H54 (cell line): ENCODE measurements around the gene RGS2.

Experiments
- DNase-seq: peaks from one replicate; pipeline ENCODE4 v3.0.0; 2011; ENCODE audit warnings: low spot score, mixed read lengths; ENCODE audit not compliant: insufficient read length
- FAIRE-seq: peaks from 3 replicates; lab custom pipeline; 2011; peaks lifted over from hg19 to GRCh38; lab: Jason Lieb, UNC
- POLR2A ChIP-seq: IDR thresholded peaks from 2 replicates; pipeline ENCODE4 v1.6.1; 2011; ENCODE audit warnings: low read depth, mild to moderate bottlenecking, low read length

The RGS2 gene, protein sequence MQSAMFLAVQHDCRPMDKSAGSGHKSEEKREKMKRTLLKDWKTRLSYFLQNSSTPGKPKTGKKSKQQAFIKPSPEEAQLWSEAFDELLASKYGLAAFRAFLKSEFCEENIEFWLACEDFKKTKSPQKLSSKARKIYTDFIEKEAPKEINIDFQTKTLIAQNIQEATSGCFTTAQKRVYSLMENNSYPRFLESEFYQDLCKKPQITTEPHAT

DNA sequence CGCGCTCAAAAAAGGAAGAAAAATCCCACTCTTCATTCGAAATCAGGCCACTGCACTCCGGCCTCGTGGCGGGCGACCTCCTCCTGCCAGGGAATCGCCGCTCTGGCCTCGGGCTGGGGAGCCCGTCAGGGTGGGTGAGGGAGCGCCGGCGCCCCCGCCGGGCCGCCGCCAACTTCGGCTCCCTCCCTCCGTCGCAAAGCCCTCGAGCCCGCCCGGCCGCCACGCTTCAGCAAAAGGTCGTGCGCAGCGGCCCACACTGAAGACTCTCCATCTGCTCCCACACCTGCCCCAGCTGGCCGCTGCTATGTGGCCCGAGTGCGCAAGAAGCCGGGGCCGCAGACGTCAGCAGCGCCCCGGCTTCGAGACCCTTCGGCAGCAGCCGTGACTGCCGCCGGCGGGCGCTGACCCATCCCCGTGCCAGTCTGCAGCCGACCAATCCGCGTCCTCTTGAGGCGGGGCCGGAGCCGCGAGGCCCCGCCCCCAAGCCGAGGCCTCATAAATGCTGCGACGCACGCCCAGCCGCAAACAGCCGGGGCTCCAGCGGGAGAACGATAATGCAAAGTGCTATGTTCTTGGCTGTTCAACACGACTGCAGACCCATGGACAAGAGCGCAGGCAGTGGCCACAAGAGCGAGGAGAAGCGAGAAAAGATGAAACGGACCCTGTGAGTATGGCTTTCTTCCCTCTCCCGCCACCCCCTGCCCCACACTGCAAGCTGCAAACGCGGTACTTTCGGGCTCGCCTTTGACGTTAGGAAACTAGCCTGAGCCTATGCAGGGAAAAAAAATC is at the start of gene RGS2:
RGS2 (plus strand) TSS at position 522 of the 789 bp plus-strand sequence; CDS start at position 555, 33 bp downstream.
- peak; percentile 71 for FAIRE-seq
- peak; percentile 81 for DNase-seq
- peak; percentile 98 for TF ChIP-seq POLR2A

DNA sequence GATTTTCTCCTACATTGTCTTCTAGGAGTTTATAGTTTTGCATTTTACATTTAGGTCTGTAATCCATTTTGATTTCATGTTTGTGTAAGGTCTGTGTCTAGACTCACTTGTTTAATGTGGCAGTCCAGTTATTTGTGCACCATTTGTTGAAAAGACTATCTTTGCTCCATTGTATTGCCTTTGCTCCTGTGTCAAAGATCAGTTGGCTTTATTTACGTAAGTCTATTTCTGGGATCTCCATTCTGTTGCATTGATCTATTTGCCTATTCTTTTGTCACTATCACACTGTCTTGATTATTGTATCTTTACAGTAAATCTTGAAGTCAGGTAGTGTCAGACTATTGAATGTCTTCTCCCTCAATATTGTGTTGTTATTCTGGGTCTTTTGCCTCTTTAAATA is 49.7 kb upstream of the RGS2 start:
- no peak for TF ChIP-seq POLR2A
- no peak for DNase-seq
- FAIRE-seq = peak; percentile 41

DNA sequence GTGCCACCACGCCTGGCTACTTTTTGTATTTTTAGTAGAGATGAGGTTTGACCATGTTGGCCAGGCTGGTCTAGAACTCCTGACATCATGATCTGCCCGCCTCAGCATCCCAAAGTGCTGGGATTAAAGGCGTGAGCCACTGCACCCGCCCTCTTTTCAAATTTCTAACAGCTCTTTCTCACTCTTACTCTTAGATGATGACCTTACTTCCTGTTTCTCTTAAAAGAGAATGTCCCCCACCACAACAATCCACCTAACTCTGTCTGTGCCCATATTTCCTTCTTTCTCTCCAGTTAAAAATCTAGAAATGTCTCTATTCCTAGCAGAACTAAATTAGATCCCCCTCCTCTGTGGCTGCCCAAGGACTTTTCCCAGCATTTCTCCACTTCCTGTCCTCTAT is 46.6 kb upstream of the RGS2 start:
- DNase-seq = no peak
- TF ChIP-seq POLR2A = no peak
- FAIRE-seq = no peak

- FAIRE-seq (no peak), DNase-seq (no peak)
- TF ChIP-seq POLR2A = no peak
Measured at GRCh38 chr1:192763243-192763642, 45.6 kb upstream of the RGS2 start.

- DNase-seq (no peak), FAIRE-seq (no peak)
- no peak for TF ChIP-seq POLR2A
Measured at GRCh38 chr1:192763756-192764155, 45.1 kb upstream of the RGS2 start.

GRCh38 chr1:192764675-192765074 is 44.2 kb upstream of the RGS2 start:
- DNase-seq (no peak), FAIRE-seq (no peak)
- TF ChIP-seq POLR2A = no peak

DNA sequence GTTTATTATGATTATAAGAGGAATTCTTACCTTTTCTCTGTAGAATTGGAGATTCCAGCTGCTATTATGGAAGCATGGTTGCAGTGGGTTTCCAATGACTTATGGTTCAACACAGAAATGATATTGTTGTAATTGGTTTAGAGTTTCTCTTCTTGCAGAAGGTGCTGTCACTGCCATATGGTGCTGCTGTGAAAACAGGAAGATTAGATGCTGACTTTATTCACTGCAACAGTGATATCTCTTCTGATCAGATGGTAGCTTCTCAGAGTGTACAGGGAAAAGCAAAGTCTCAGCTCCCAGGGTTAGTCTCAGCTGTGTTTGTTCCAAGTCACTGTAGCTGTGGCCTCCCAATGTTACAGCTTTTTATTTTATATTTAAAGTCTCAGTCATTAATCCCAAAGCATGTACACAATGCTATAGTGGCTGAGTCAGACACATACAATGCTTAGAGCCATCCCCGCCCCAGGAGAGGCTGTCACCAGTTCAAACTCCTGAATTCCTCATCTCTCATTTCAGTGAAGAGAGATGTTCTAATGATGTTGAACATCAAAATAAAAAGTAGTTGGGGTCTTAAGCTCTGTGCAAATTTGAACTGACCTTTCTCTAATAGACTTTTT is 42.7 kb upstream of the RGS2 start:
- no peak for TF ChIP-seq POLR2A
- DNase-seq (no peak), FAIRE-seq (no peak)

DNA sequence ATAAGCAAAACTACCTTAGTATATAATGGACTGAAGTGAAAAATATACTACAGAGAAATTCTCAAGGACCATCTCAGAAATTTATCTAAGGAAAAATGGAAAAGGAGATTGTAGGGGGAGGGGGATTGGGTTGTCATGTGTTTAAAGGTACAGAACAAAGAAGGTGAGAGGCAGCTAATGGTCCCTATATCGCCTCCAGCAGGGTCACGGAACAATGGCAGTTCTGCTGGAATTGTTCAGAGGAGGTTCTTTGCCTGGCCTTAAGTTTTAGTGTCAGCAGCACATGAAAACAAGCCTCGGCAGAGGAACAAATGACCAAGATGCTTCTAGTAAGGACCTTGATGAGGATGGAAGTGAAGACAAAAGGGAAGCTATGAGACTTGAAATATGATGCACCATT is 42.0 kb upstream of the RGS2 start:
- FAIRE-seq (no peak), DNase-seq (no peak)
- TF ChIP-seq POLR2A = no peak

DNA sequence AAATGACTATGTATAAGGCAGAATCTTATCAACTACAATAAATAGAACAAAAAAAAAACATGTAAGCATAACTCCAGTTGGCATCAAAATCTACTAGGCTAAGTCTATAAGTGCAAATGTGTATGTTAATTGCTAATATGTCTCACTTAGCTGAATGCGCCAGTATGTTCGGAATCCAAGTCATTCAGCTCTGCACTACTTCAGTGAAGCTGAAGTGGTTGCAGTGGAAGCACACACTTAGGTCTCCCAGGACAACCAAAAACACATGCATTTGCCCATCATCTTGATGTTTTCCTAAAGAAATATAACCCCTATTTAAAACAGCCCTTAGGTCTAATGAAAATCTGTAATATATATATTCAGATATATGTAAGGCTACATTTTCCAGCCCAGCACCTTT is 41.0 kb upstream of the RGS2 start:
- no peak for DNase-seq
- no peak for FAIRE-seq
- TF ChIP-seq POLR2A = no peak

- FAIRE-seq (no peak), DNase-seq (no peak)
- no peak for TF ChIP-seq POLR2A
Measured at GRCh38 chr1:192768463-192768862, 40.4 kb upstream of the RGS2 start.

DNA sequence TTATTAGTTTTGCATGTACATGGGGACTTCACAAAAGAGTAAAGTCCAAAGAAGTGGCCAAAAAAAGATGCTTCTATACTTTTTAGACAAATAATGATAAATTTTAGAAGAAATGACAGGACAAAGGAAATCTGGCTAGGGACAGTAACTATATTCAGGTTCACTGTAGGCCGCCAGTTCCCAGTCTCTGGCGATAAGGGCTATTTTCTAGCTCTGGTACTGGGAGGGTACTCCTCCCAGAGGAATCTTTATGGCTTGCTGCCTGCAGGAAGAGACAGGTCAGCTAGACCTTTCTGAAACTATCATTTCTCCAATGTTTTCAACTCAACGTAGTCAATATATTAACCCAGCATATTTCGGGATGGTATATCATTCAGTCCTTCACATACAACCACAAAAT is 37.5 kb upstream of the RGS2 start:
- no peak for FAIRE-seq
- no peak for DNase-seq
- TF ChIP-seq POLR2A = no peak

GRCh38 chr1:192775631-192776030 is 33.2 kb upstream of the RGS2 start:
- TF ChIP-seq POLR2A = no peak
- DNase-seq (no peak), FAIRE-seq (no peak)

DNA sequence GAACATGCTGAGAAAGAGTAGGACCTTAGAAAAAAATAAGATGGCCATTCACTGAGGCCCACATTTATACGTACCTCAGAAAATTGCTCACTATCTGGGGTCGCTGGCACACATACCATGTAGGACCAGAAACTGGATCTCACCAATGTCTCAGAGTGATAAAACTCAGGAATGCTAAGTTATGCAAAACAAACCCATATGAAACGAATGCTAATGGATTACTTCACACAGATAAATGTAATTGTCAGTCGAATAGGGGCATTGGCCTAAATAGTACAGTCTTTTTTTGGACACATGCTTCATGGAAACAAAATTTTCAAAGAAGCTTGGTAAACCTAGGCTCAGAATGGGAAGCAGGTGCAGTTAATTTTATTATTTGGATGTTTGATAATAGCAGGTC is 32.6 kb upstream of the RGS2 start:
- no peak for FAIRE-seq
- TF ChIP-seq POLR2A = no peak
- no peak for DNase-seq

- DNase-seq = no peak
- TF ChIP-seq POLR2A = no peak
- no peak for FAIRE-seq
Measured at GRCh38 chr1:192776998-192777397, 31.8 kb upstream of the RGS2 start.
